Measurements from ENCODE around the gene TMEM50B. TPM values are rescaled to one million over a fixed set of nuclear protein-coding genes. Genes with fewer than 3 reads are reported as not detected.
A peak's percentile ranks its signal among the peaks of the same experiment; 100 is the strongest.
"Not testable (repeated sequence)": the region's sequence is repeated elsewhere in the genome, so short reads cannot be mapped to it uniquely, and the experiment has no call there.

Gene TMEM50B
- 19.4 TPM for polyA plus RNA-seq (ENCODE audit: insufficient read length)

DNA sequence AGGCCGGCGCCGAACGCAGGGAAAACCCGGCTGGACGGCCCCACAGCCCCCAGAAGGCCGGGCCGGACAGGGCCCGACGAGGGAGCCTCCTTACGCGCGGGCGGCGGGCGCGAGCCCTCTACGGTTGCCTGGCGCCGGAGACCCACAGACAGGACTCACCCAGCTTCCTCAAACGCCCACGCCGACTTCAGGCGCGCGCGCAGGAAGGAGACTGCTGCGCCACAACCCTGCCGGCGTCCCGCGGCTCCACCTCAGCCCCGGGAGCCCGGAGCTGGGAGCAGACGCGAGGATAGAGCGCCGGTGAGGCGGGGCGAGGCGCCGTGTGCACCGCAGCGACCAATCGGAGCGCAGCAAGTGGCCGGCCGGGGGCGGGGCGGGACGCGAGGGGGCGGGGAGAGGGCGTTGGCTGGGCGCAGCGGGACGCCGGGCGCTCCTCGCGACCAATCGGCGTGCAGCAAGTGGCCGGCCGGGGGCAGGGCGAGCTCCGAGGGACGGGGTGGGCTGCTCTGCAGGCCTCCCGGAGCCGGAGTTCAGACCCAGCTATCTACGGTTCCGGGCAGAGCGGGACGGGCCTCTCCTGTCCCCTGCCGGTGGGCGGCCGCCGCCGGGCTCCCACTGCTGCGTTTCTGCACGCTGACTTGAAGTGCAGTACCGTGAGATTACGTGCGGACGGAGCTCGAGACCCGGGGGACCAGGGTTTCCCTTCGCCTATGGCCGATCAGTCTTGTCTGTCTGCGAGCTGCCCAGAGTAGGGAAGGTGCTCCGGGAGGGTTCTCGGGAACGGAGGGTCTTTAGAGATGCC is at the start of gene TMEM50B:
TSS of gene TMEM50B (minus strand) at position 296 of the 802 bp plus-strand sequence. CDS start 11,089 bp downstream, outside the sequence.
- peak; percentile 94 for DNase-seq

DNA sequence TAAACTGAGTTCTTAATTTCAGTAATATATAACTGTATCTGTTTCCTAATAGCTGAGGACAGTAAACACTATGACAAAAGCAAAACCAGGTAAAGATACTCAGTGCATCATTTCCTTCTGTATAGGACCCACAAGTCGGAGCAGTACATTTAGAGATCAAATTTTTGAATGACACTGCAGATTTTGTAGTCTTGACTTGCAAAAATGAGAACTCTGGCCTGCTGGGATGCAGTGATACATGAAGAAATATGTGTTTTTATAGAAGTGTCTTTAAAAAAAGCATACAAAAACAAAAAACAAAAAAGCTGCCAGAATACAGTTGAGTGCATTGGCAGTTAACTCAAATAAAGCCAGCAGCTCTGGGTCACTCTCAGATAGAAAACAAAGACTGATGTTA is 43.2 kb upstream of the TMEM50B start:
- no peak for DNase-seq

DNA sequence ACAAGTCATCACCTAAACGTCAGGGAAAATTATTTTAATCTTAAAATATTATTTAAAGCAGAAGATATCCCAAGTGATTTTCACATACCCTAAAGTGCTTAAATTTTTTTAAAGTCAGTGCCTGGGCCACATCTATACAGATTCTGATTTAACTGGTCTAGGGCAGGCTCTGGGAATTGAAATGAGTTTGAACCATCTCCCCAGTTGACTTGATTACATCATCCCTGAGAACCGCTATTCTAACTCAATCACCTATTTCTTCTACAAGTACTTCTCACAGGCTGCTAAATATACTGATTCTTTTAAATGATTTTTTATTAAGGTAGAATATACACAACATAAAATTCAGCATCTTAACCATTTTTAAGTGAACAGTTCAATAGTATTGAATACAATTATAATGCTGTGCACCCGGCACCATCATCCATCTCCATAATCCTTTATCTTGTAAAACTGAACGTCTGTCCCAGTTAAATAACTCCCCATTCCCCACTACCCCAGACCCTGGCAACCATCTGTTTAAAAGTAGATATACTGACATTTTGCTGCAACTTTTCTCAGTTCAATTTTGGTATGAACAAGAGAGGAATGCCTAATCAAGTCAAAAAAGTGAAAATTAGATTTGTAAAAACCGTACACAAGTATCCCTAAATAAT is 42.7 kb upstream of the TMEM50B start:
- DNase-seq, result no peak

DNA sequence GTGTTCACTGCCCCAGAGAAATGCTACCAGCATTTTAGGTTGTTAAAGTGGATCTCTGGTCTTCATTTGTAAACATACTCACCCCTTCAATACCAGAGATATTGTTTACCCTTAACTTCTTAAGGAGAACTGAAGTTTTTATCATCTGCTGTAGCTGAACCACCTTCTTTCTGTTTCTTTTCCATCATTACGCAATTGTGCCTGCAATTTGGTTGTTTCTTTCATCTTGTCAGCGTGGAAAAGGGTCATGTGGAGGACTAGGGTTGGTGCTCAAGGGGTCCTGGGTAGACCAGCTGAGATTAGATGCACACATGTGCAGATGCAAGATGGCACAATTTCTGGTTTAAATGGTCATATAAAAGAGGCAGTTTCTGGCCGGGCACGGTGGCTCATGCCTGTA is 39.1 kb upstream of the TMEM50B start:
- no peak for DNase-seq

DNA sequence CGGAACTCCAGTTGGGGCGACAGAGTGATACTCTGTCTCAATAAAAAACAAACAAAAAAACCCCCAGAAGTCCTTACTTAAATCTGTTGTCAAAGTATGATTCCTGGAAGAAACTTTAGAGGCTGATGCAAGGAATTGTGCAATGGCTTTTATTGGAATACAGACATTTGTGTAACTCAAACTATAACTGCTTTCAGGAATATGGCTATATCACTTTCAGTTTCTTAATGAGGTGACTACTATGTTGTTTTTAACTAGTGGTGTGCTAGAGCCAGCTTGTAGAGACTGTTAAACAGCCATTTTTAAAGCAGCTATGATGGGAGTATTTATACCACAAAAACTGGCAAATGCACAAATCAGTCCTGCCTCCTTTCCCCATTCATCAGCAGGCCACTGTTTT is 34.5 kb upstream of the TMEM50B start:
- no peak for DNase-seq

DNA sequence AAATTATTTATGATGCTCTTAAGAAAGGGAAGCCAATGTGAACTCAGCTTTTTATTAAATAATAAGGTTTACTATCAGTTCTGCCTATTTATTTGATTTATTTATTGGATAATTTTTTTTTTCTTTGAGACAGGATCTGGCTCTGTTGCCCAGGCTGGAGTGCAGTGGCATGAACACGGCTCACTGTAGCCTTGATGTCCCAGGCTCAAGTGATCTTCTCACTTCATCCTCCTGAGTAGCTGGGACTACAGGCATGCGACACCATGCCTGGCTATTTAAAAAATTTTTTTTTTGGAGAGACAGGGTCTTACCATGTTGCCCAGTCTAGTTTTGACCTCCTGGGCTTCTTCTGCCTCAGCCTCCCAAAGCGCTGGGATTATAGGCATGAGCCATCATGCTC is 32.7 kb upstream of the TMEM50B start:
- no peak for DNase-seq

DNA sequence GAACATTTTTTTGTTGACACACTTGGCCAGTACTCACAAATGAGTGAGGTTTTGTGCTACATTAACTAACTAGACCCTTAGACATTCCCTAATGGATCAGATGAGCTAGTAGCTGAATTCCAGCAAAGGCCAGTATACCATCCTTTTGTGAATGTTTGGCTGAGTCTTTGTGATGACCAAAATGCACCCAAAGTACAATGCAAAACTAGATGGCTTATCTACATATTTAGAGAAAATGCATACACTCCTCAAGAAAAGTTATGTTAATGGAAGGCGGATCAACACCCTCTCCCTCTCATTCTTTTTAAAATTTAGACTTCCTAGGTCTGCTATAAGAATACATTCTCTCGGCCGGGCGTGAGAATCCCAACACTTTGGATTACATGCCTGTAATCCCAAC is 31.9 kb upstream of the TMEM50B start:
- no peak for DNase-seq

DNA sequence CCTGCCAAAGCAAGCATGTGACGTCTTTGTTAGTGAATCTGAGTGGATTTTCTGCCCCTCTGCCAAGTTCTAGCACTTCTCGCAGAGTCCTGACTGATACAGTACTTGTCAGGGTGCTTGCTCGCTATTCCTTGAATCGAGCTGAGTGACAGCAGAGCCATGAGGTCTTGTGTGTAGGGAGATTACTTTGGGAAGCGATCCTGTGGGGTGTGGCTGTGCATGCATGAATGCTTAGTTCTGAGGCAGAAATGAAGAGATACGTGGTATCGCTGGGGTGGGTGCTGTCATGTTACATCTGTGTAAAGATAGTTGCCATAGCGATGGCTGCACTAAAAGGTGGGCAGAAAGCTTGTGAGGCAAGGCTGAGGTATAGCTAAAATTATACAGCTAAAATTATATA is 31.1 kb upstream of the TMEM50B start:
- DNase-seq, result no peak

DNA sequence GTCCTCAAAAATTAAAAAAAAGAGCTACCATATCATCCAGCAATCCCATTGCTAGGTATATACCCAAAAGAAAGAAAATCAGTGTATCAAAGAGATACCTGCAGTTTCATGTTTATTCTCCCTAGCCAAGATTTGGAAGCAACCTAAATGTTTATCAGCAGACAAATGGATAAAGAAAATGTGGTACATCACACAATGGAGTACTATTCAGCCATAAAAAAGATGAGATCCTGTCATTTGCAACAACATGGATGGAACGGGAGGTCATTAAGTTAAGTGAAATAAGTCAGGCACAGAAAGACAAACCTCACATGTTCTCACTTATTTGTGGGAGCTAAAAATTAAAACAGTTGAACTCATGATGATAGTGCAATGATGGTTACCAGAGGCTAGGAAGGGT is 27.2 kb upstream of the TMEM50B start:
- DNase-seq, result not testable (repeated sequence)

DNA sequence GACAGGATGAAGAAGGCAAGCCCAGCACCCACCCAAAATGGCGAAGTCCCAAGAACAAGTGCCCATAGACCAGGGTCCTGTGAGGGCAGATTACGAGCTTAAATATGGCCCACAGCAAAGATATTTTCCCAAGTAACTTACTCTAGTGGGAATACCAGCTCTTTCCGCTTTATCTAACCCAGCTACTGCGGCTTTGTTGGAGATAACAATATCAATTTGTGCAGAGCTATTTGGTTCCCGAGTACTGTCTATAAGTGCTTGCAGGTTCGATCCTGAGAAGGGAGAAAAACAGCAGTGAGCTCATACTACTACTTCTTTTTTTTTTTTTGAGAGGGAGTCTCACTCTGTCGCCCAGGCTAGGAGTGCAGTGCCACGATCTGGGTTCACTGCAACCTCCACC is 26.1 kb upstream of the TMEM50B start:
- no peak for DNase-seq

DNA sequence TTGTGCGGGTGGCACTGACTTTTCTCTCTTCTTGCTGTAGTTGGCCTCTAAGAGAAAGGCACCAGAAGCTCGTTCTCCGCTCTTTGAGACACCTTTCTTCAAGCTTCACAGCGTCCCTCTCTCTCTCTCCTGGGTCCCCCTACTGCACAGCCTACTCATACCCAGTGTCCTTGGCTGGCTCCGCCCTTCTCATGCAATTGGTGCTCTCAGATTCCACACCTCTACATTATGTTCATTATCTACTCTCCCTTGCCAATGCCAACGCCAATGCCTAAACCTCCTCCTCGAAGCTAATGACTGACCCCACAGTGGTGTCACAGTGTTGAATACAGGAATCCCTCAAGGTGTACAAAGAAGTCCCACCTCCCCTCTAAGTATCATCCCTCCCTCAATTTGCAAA is 16.6 kb upstream of the TMEM50B start:
- DNase-seq, result no peak

DNA sequence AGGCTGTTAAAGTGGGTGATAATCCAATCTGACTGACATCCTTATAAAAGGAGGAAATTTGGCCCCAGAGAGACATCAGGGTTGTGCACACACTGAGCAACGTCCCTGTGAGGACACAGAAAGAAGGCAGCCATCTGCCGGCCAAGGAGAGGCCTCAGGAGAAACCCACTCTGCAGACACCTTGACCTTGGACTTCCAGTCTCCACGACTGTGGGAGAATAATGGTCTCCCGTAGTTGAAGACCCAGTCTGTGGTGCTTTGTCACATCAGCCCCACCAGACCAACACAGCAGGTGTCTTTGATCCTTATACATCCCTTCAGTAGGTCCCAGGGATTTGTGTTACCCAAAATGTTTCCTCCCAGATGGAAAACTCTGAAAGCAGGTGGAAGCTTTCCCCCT is 16.0 kb upstream of the TMEM50B start:
- DNase-seq, result no peak

DNA sequence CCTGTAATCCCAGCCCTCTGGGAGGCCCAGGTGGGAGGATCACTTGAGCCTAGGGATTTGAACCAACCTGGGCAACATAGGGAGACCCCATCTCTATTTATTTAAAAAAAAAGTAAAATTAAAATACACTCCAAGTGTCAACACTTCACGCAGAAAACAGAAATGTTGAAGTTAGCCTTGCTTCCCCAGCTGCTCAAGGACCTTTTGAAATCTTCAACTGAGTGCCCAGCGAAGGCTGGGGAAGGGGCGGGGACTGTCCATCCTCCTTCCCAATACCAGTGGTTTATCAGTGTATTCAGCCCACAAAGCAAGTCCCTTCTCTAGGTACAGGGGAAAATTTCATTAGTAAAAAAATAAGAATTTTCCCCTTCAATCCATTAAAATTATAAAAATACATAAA is 14.0 kb upstream of the TMEM50B start:
- DNase-seq, result no peak

DNA sequence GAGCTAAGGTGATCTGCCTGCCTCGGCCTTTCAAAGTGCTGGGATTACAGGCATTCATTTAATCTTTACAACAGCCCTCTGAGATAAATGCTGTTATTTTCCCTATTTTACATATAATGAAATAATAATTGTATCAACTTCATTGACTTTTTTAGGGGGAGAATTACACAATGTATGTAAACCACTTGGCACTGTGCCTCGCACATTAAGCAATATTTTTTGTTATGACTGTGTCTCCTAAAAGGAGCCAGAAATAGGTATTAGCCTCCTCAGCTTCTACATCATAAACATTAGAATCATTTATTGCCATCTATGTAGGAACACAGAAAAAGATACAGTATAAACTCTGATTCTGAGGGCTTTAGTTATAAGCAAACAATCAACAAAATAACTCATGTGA is 12.8 kb upstream of the TMEM50B start:
- DNase-seq, result no peak

DNA sequence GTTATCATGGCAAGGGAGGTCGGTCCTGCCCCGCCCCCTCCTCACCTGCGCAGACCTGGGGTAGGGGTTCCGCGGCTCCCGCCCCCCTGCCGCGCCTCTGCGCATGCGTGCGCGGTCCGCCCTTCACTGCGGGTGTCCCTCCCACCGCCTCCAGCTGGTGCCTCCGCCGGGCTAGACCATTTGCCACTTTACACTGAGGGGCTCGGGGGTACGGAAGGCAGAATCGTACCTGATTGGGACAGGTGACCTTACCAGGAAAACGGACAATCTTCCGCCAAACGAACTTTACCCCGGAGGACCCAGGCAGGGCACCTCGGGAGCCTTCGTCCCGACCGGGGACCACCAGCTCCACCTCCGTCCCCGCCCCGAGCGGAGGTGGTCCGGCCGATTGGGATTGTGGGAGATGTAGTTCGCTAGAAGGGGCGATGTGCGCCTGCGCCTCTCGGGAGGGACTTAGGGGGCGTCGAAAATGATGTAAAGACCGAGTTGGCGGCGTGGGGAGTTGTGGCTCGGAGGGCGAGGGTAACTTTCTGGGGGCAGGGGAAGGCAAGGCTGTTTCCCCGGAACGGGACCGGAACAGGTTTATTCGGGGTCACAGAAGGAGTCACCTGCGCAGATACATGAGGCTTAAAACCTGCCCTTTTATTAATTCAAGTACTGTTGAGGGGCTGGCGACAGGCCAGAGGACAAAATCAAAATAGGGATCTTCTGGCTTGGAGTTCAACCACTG is 11.8 kb upstream of the TMEM50B start, which contains the start of gene DNAJC28:
TSS of gene DNAJC28 (minus strand) at position 344 of the 730 bp plus-strand sequence. CDS start 2,323 bp downstream, outside the sequence.
- peak; percentile 96 for DNase-seq

DNA sequence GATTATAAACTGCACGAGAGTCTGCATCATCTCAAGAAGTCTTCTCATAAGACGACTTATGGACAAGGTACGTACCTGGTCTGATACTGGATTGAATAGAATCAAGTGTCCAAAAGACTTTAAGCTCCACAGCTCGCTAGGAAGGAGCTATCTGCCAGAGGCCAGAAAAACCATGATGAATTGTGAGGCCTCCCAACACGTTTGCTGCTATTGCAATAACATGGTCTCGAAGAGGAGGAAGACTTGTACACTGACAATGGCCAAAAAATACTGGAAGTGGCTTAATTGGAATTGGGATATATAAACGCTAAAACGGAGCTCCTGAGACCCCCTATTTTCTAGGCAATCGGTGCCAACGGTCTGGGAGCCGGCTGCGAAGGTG is 11.2 kb upstream of the TMEM50B start:
- DNase-seq, result no peak

DNA sequence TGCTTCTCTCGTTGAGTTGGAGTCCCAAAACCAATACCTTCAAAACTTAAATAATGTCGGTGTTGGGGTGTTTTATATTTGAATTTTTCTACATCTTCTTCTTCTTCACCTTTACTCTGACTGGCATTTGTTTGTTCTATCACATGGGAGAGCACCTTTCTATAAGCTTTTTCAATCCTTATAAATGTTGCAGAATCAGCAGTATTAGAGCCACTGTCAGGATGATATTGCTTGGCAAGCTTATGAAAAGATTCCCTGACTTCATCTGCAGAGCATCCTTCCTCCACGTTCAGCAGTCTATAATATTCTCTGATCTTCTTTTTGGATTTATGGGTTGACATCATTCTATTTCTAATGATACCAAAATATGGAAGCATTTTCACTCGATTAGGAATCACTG is 9.2 kb upstream of the TMEM50B start:
- no peak for DNase-seq

DNA sequence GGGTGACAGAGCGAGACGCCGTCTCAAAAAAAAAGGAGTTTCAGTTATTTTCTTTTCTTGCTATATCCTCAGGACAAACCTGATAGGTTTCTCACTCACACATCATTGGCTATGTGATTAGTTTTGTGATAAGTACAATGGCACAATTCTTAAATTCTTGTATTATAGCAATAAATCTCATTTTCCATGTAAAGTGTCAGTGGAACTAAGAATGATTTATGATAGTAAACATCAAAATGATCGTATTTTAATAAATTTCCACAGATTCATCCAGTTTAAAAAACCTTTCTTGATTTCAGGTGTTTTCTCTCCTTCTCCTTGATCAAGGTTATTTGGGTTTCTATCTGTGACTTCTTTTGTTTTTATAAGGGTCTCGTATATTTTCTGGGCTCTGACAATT is 8.2 kb upstream of the TMEM50B start:
- DNase-seq, result no peak

DNA sequence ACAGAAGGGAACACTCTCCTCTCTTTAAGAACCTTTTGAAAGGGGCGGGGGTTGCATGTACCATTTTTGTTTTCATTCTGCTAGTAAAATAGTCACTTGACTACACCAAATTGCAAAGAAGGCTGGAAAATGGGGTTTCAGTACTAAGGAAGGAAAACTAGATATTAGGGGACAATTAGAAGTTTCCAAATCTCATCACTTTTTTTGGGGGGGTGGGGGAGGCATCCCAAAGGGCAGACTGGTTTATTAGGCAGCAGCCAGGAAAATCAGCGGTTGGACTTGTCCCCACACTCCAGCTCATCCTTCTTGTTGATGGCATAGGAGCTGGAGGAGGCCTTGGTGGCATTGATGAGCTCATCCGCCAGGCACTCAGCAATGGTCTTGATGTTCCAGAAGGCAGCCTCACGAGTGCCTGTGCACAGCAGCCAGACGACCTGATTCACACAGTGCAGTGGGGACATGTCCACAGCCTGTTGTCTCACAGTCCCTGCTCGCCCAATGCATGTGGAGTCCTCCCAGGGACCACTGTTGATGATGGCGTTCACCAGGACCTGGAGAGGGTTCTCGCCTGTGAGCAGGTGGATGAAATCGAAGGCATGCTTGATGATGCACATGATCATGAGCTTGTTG is 1.7 kb upstream of the TMEM50B start:
- DNase-seq, result no peak

DNA sequence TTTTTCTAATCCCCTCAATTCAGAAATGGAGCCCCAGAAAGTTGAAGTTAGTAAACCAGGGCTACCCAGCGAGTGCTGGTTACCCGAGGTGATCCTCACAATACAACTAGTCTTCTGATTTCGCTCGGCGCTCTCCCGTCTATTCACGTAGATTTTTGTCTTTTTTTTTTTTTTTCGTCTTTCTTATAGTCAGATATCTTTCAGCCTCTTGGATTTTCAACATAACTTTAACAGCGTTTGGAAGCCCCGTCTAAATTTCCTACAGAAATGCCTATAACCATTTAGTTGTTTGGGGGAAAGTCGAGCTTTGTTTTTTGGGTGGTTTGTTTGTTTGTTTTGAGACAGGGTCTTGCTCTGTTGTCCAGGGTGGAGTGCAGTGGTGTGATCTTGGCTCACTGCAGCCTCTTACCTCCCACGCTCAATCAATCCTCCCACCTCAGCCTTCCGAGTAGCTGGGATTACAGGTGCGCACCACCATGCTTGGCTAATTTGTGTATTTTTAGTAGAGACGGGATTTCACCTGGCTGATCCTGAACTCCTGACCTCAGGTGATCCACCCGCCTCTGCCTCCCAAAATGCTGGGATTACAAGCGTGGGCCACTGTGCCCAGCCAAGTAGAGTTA is 818 bp upstream of the TMEM50B start:
- DNase-seq, result no peak

DNA sequence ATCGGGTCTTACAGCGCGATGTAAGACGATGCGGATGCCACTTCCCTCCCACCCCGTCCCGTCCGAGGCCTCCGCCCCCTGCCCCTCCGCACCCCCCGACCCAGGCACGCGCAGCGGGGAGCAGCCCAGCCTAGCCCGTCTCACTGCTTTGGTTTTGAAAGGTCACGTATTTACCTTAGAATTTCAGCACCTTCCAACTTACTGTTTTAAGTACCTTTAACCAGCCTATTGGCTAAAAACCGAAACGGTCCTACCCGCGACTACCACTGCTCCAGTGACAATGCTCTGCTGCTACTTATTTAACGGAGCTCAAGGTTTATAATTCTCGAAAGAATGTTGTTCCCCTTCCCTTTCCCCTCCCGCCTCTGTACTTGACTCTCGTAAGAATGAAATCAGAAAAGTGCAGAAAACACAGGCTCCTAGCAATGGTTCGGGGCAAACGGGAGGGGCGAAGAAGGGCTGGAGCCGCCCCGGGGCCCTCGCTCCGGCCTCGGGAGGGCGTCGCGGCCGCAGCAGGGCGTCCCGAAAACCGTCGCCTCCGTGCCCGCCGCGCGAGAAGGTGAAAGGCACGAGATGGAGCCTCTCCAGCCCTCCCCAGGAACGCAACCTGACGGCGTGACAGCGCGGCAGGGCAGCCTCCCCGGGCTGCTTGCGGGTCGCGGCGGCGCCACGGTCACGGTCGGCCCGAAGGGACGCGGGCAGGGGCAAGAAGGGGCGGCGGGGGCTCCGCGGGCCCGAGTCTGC is 667 bp downstream of the TMEM50B start:
- peak; percentile 29 for DNase-seq

DNA sequence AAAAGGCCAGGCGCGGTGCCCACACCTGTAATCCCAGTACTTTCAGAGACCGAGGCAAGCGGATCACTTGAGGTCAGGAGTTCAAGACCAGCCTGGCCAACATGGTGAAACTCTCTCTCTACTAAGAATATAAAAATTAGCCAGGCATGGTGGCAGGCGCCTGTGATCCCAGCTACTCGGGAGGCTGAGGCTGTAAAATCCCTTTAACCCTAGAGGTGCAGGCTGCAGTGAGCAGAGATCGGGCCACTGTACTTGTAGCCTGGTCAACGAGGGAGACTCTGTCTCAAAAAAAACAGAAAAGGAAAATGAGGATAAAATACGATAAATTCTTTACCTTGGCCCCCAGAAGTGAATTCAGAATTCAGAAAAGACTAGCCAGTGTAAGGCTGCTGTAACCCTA is 1.6 kb downstream of the TMEM50B start:
- DNase-seq, result no peak

Measured in hindlimb muscle (tissue), 1 donor.